Anterior cingulate cortex (tissue), 58 donors: Measurements from ENCODE around the gene BRMS1.
A peak's percentile ranks its signal among the peaks of the same experiment; 100 is the strongest.
"Not testable (repeated sequence)": the region's sequence is repeated elsewhere in the genome, so short reads cannot be mapped to it uniquely, and the experiment has no call there.

Source experiments
- DNase-seq, 58 donors: peaks; one replicate each; lab custom pipeline; 2025; lab: John Stamatoyannopoulos, UW

BRMS1 gene

GRCh38 chr11:66363805-66364535, 19.1 kb upstream of the BRMS1 start:
- DNase-seq: peak in 4 of 58 donors; percentile 4 to 25 (median 15)

DNA sequence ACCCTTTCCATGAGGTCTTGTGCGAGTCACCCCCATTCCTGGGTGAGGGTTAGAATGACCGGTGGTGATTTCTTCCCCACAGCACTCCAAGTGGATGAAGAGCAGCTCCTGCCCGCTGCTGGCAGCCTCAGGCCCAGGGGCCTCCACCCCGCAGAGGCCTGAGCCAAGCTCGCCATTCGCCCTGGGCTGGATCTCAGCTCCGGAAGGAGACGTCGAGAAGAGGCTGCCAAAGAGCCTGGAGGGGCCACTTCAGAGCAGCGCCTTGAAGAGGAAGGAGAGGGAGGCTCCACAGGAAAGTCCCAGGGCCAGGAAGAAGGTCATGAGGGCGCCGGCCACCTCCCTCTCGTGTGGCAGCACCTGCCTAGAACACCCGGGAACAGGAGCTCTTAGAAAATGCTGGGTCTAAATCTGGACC, 18.3 kb upstream of the BRMS1 start:
- no peak for DNase-seq

DNA sequence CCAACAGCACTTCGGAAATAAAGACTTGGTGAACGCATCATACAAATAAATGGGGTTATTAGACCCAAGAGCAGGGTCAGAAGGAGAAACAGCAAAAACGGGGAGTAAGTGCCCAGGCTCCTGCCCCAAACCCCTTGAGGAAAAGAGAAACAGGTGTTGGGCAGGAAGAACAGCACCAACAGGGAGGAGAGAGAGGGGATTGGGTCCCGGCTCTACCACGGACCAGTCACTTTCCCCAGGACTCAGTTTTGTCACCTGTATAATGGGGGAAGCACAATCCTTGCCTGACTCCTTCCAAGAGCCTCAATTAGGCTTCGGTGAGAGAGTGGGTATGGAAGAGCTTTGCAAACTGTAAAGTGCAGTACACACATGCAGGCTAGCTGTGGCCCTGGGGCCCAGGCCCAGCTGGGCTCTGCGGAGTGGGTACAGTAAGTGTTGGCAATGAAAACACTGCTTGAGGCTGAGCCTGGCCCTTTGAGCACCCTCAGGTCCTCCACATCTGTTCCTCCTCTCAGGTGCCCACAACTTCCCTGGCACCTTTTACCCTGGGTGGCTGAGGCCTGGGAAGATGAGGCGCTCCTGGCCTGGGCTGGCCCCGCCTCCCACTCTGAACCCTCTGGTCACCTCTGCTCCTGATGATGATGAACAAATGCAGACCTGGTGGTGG, 17.7 kb upstream of the BRMS1 start:
- no peak for DNase-seq

DNA sequence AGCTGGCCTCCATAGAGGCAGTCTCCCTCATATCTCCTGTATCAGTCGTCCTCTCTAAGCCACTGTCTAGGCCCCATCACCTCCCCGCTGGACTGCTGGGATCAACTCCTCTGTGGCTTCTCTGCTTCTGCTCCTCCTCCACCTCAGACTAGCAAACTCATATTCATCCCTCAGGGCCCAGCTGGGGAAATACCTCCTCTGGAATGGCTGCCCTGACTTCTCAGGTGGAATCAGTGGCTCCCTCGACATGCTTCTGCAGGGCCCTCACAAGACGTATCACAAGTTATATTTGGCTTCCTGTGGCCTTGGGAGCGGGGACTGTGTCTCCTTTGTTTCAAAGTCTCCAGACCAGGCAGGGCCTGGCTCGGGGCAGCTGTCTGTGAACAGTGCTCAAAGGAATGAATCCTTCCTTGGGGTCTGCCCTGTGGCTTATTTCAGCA, 16.6 kb upstream of the BRMS1 start:
- no peak for DNase-seq

- no peak for DNase-seq
These were observed 15.6 kb upstream of the BRMS1 start for GRCh38 chr11:66360406-66361073.

GRCh38 chr11:66359662-66360087, 14.8 kb upstream of the BRMS1 start:
- no peak for DNase-seq

GRCh38 chr11:66350560-66351235, 5.8 kb upstream of the BRMS1 start:
- not testable (repeated sequence) for DNase-seq

DNA sequence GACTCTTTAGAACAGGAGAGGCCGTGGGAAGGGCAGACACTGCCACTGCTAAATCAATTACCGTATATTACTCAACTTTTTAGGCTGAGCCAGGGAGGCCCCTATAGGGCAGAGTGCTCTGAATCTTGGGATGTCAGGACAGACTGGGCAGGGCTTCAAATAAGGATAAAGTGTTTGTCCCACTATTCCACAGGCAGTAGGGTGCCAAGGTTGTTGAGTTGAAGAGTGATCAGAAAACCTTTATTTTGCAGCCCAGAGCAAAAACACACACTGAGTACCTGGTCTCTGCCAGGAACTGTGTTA, 4.1 kb upstream of the BRMS1 start:
- DNase-seq: no peak

GRCh38 chr11:66347425-66348276, 2.7 kb upstream of the BRMS1 start, which contains the start of gene B4GAT1:
Gene B4GAT1, minus strand, starts transcription at chr11:66347629. Its CDS starts 84 bp downstream, at chr11:66347545.
- DNase-seq: peak; percentile 22 to 92 (median 80)

DNA sequence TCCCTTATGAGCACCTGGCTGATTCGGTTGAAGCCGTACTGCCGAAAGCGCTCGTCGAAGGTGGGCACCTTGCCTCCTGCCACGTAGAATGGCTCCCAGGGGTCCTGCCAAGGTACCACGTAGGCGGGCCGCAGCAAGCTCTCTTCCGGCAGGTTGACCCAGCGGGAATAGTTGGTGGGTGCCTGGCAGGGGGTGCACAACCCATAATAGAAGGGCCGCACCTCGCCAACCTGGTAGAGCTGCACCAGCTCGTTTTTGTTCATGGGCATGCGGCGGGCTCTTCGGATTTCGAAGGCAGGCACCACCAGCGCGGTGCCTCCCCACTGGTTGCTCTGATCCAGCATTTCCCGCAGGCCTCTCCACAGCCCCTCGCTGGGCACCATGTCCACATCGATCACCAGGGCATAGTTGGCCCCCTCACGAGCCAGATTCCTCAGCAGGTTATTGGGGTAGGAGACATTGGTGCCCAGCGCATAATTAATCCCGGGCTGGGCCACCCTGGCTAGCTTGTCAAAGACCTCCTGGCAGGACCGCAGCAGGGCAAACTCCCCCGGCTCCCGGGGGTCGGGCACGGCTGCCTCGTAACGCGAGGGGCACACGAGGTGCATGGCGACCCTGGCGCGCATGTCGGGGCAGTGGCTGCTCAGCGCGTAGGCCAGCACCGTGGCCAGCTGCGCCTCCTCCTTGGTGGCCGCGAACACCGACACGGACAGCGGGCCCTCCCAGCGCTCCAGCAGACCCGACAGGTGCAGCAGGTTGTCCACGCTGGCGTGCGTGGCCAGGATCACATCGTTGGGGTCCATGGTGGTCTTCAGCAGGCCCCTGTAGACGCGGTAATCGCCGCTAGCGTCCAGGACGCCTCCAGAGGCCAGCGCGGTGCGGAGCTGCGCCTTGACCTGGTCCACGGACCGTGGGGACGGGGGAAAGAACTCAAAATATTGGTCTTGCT, 1.8 kb upstream of the BRMS1 start:
- DNase-seq: peak in 3 of 58 donors; percentile 5 to 53 (median 22)

- DNase-seq: no peak
These were observed 379 bp upstream of the BRMS1 start for GRCh38 chr11:66345316-66345649.

DNA sequence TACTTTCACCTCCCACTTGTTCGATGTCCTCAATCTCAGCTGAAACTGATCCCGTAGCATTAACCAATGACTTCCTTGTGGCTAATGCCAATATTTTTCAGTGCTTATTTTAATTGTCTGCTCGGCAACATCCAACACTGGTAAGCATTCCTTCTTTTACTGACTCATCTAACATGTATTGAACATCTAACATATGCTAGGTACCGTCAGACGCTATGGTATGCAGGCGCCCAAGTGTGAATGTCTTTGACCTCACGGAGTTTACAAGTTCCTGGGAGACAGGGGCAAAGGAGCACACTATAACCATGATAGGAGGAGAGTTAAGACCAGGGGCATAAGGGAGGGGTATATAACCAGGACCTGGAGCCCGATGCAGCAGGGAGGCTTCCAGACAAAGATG, 1.7 kb downstream of the BRMS1 start:
- DNase-seq: no peak

GRCh38 chr11:66341502-66342126, 3.3 kb downstream of the BRMS1 start:
- no peak for DNase-seq

DNA sequence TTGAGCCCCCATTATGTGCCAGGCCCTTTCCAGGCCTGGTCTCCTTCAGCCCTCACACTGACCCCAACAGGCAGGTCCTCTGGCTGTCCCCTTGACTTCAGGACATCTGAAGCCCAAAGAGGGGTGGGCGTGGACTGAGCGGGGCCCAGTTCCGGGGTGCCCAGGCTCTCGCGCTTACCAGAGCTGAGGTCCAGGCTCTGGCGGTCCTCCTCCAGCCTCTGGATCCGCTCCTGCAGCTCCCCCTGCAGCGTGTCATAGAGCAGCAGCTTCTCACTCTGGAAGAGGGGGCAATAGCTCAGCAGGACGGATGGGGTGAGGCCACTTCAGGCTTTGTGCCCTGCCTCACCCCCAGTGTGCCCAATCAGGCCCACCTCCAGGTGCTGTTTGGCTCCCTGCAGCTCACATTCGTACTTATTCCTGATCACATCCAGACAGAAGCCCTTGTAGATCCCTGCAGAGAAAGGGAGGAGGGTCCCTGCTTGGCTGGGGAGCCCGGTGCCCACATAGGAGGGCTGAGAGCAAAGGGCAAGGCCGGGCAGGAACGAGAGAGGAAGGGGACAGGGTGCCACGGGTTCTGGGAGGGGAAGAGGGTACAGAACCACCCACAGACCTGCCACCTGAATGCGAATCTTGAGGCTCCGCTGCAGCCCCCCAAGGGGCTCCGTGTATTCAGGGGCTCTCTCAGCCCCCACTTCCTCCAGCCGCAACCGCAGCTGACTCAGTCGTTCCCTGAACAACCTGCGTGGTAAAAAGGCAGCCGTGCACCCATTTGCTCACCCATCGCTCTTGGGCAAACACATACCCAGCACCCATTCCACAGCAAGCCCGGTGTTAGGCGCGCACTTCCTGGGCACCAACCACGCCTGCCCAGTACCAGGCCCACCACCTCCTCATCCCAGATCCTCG, 4.1 kb downstream of the BRMS1 start:
- DNase-seq: no peak

- DNase-seq: no peak
These were observed 5.0 kb downstream of the BRMS1 start for GRCh38 chr11:66339686-66340483.

GRCh38 chr11:66339162-66339675, 5.7 kb downstream of the BRMS1 start:
- no peak for DNase-seq
